H1 (cell line): ENCODE results near the gene OSBPL9. TPM values are rescaled to one million over a fixed set of nuclear protein-coding genes. Genes with fewer than 3 reads are reported as not detected.

Experiments
- GTF2F1 ChIP-seq: IDR thresholded peaks from 2 replicates; pipeline ENCODE4 v1.6.1; 2012; ENCODE audit warnings: low read depth, low read length, improper control_type of control experiment, borderline replicate concordance
- SIX5 ChIP-seq: IDR thresholded peaks from 2 replicates; pipeline ENCODE4 v1.6.1; 2011; ENCODE audit warnings: mild to moderate bottlenecking, low read depth, low read length
- polyA plus RNA-seq, 7 experiments: library from polyadenylated mRNA; depleted of rRNA in 3 of 7; stranded (reverse) in 5 of 7; unstranded in 2 of 7; fragments of >200 nt in 5 of 7; fragments of 200-250 nt in 2 of 7; gene quantifications; 1 replicate in 5 of 7; 2 replicates in 1 of 7; 4 replicates in 1 of 7; pipeline versions ENCODE4 v1.2.1 to v1.2.3, GENCODE V29; 2011 to 2013; ENCODE audit warnings: missing spikeins in 2 of 7, mixed read lengths in 2 of 7
- total RNA-seq: library from RNA; stranded (reverse); fragmentation: NEBNext Ultra II Directional; extraction: Animal tissue kit (Norgen Biotek cat#: 25700); gene quantifications from 2 replicates; pipeline ENCODE4 v1.2.1, GENCODE V29; 2021

Gene OSBPL9
- total and polyA plus RNA-seq, 2 of the 8 experiments (the other 6 are each of a cell fraction or from before 2014, with no cell fraction given): 58.2 to 71.6 TPM

- TF ChIP-seq GTF2F1: no peak
- no peak for TF ChIP-seq SIX5
These were observed 49.6 kb downstream of the OSBPL9 start (continued) for GRCh38 chr1:51666478-51666877.
